Osteoblast (primary cell): ENCODE results near the gene DLGAP1. TPM values are rescaled to one million over a fixed set of nuclear protein-coding genes. Genes with fewer than 3 reads are reported as not detected.

Experiments used
- DNase-seq: peaks from one replicate; pipeline ENCODE4 v3.0.0; 2011; ENCODE audit warnings: low spot score, mixed read lengths; ENCODE audit not compliant: insufficient read length; ENCODE audit errors: missing footprints
- H2AFZ ChIP-seq: 2 replicates; pipeline ENCODE4 v1.6.0; 2011; ENCODE audit warnings: mild to moderate bottlenecking, low read length
- H3K27ac ChIP-seq: 2 replicates; pipeline ENCODE4 v1.5.1; 2011; ENCODE audit warnings: mild to moderate bottlenecking, low read depth, low read length, moderate library complexity
- H3K27me3 ChIP-seq: 2 replicates; pipeline ENCODE4 v1.6.0; 2012; ENCODE audit warnings: mild to moderate bottlenecking, control low read depth, inconsistent platforms, low read length, moderate library complexity; ENCODE audit not compliant: insufficient read depth
- H3K36me3 ChIP-seq: 2 replicates; pipeline ENCODE4 v1.5.1; 2011; ENCODE audit warnings: mild to moderate bottlenecking, low read length, control low read depth, moderate library complexity; ENCODE audit not compliant: insufficient read depth
- H3K4me1 ChIP-seq: 2 replicates; pipeline ENCODE4 v1.5.1; 2011; ENCODE audit warnings: mild to moderate bottlenecking, low read length, control low read depth, moderate library complexity; ENCODE audit not compliant: insufficient read depth
- H3K4me2 ChIP-seq: 2 replicates; pipeline ENCODE4 v1.6.0; 2011; ENCODE audit warnings: mild to moderate bottlenecking, low read length; ENCODE audit not compliant: insufficient read depth
- H3K4me3 ChIP-seq: fragments of 200-600 bp; sonication (generic); 3 replicates; pipeline ENCODE4 v1.5.1; 2012; ENCODE audit warnings: mild to moderate bottlenecking, low read length, inconsistent platforms; ENCODE audit not compliant: insufficient read depth
- H3K79me2 ChIP-seq: 2 replicates; pipeline ENCODE4 v1.6.0; 2012; ENCODE audit warnings: mild to moderate bottlenecking, low read length, control low read depth, inconsistent platforms; ENCODE audit not compliant: insufficient read depth
- H3K9me3 ChIP-seq: 2 replicates; pipeline ENCODE4 v1.5.1; 2011; ENCODE audit warnings: low read depth, low read length, control low read depth
- H4K20me1 ChIP-seq: 2 replicates; pipeline ENCODE4 v1.6.0; 2012; ENCODE audit warnings: mild to moderate bottlenecking, low read length, control low read depth; ENCODE audit not compliant: insufficient read depth
- total RNA-seq: library from RNA; depleted of rRNA; stranded (reverse); fragments of >200 nt; gene quantifications from 2 replicates; pipeline ENCODE4 v1.2.3, GENCODE V29; 2012
- TF ChIP-seq, protein P1 (sequence below): IDR thresholded peaks from 2 replicates; pipeline ENCODE4 v1.5.1; 2011; ENCODE audit warnings: mild to moderate bottlenecking, low read depth, low read length, moderate library complexity; ENCODE audit errors: extremely low read depth

The DLGAP1 gene
- total RNA-seq, 1 donor, result not detected

GRCh38 chr18:3874125-3874524 is 581.0 kb downstream of the DLGAP1 start:
- H3K4me3 ChIP-seq, result no peak overlapping the region

DNA sequence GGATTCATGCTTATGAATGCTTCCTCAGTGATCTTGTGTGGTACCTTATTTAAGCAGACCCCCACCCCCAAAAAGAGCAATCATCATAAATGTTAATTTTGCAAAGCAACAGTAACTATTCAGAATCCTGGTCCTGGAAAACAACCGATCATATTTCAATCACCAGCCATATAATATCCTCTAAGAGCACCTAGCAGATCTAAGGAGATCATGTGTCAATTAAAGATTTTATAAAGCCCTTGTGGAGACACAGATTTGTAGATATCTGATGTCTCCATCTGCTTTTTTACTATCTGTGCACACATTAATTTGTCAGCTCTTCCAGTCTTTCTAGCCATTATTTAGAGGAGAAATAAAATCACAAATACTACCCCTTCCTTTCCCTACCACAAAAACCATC is 581.4 kb downstream of the DLGAP1 start:
- no peaks in the 10 kb centered on the region for H4K20me1 ChIP-seq
- TF ChIP-seq, protein P1, sequence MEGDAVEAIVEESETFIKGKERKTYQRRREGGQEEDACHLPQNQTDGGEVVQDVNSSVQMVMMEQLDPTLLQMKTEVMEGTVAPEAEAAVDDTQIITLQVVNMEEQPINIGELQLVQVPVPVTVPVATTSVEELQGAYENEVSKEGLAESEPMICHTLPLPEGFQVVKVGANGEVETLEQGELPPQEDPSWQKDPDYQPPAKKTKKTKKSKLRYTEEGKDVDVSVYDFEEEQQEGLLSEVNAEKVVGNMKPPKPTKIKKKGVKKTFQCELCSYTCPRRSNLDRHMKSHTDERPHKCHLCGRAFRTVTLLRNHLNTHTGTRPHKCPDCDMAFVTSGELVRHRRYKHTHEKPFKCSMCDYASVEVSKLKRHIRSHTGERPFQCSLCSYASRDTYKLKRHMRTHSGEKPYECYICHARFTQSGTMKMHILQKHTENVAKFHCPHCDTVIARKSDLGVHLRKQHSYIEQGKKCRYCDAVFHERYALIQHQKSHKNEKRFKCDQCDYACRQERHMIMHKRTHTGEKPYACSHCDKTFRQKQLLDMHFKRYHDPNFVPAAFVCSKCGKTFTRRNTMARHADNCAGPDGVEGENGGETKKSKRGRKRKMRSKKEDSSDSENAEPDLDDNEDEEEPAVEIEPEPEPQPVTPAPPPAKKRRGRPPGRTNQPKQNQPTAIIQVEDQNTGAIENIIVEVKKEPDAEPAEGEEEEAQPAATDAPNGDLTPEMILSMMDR, result no peak
- peaks cover 15% of the 10 kb centered on the region for H3K27me3 ChIP-seq
- no peaks in the 10 kb centered on the region for H3K36me3 ChIP-seq
- H3K4me3 ChIP-seq, result no peak overlapping the region
- no peaks in the 10 kb centered on the region for H3K9me3 ChIP-seq
- no peak overlapping the region for H3K4me2 ChIP-seq
- DNase-seq, result no peak
- H2AFZ ChIP-seq, result no peak overlapping the region
- H3K4me1 ChIP-seq, result no peaks in the 10 kb centered on the region
- H3K79me2 ChIP-seq, result no peaks in the 10 kb centered on the region
- H3K27ac ChIP-seq, result no peak overlapping the region

More at GRCh38 chr18:3874125-3874524, 581.0 kb downstream of the DLGAP1 start:
- Histone ChIP-seq H3K27me3 (peaks cover 15% of the 10 kb centered on the region), H3K79me2 (no peaks in the 10 kb centered on the region), H3K4me2 (peak overlapping the region; percentile 41), H4K20me1 (no peaks in the 10 kb centered on the region), H3K27ac (no peak overlapping the region), H3K9me3 (no peaks in the 10 kb centered on the region), H3K4me1 (no peaks in the 10 kb centered on the region), H2AFZ (no peak overlapping the region), H3K36me3 (no peaks in the 10 kb centered on the region)
- TF ChIP-seq, protein P1, result no peak
- no peak for DNase-seq

- Histone ChIP-seq H3K4me1 (no peaks in the 10 kb centered on the region), H2AFZ (no peak overlapping the region), H3K27me3 (peaks cover 15% of the 10 kb centered on the region), H3K4me2 (no peak overlapping the region), H3K4me3 (no peak overlapping the region), H4K20me1 (no peaks in the 10 kb centered on the region), H3K9me3 (no peaks in the 10 kb centered on the region), H3K27ac (no peak overlapping the region), H3K79me2 (no peaks in the 10 kb centered on the region), H3K36me3 (no peaks in the 10 kb centered on the region)
- TF ChIP-seq, protein P1, result no peak
- DNase-seq, result no peak
Observed at GRCh38 chr18:3873211-3873610, 581.9 kb downstream of the DLGAP1 start.

DNA sequence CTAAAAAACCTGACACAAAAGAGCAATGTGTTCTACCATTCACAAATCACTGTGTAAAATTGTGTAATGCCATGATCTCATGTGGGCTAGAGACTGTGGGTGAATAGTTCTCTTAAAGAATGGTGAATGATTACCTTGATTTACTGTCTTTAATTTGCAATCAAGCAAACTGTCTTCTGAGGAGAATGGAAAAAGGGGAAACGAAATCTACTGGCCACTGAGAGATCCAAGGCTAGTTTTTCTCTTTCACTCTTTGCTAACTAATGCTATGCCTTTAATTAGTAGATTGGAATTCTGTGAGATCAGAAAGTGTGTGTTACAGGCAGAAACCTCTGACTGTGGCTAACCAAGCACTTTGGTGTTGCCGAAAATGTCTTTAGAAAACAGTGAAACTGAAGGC is 582.5 kb downstream of the DLGAP1 start:
- no peak overlapping the region for H2AFZ ChIP-seq
- no peaks in the 10 kb centered on the region for H3K4me1 ChIP-seq
- H3K27me3 ChIP-seq, result peaks cover 15% of the 10 kb centered on the region
- no peaks in the 10 kb centered on the region for H3K9me3 ChIP-seq
- no peak overlapping the region for H3K4me3 ChIP-seq
- no peaks in the 10 kb centered on the region for H3K79me2 ChIP-seq
- DNase-seq, result no peak
- no peaks in the 10 kb centered on the region for H4K20me1 ChIP-seq
- H3K36me3 ChIP-seq, result no peaks in the 10 kb centered on the region
- H3K27ac ChIP-seq, result no peak overlapping the region
- TF ChIP-seq, protein P1, result no peak
- H3K4me2 ChIP-seq, result no peak overlapping the region
